K562 (cell line): ENCODE data around the gene KRTAP10-4. TPM values are rescaled to one million over a fixed set of nuclear protein-coding genes. Genes with fewer than 3 reads are reported as not detected.

Source experiments
- ARID2 ChIP-seq: fragments of 450-650 bp; IDR thresholded peaks from 2 replicates; pipeline ENCODE4 v1.6.1; 2017; ENCODE audit warnings: antibody characterized with exemption, mild to moderate bottlenecking
- CBFA2T3 ChIP-seq: fragments of 450-650 bp; IDR thresholded peaks from 2 replicates; pipeline ENCODE4 v1.6.1; 2017
- CCNT2 ChIP-seq: IDR thresholded peaks from 2 replicates; pipeline ENCODE4 v1.6.1; 2011; ENCODE audit warnings: borderline replicate concordance, low read depth, mild to moderate bottlenecking, moderate library complexity, mixed read lengths, low read length; ENCODE audit not compliant: insufficient read length; ENCODE audit errors: extremely low read depth
- ETV6 ChIP-seq, 3 experiments: fragments of 150-350 bp in 1 of 3; sonication (generic) in 1 of 3; formaldehyde crosslinking in 1 of 3; IDR thresholded peaks; 2 replicates each; pipeline versions ENCODE4 v1.6.1 to v1.8.0; 2014 to 2022; ENCODE audit warnings: borderline replicate concordance in 2 of 3, low read depth in 2 of 3, antibody characterized with exemption in 1 of 3, low read length in 1 of 3, mild to moderate bottlenecking in 1 of 3, missing genetic modification reagents in 1 of 3
- FUS ChIP-seq: fragments of 200-400 bp; formaldehyde crosslinking; optimal IDR thresholded peaks from 2 replicates; pipeline ENCODE3; 2017; ENCODE audit warnings: low read depth, low read length
- GABPB2 ChIP-seq: fragments of 250-450 bp; sonication (Bioruptor Pico); conservative IDR thresholded peaks from 2 replicates; pipeline ENCODE4 v1.5.1; 2021; ENCODE audit warnings: mild to moderate bottlenecking
- L3MBTL2 ChIP-seq: fragments of 450-650 bp; IDR thresholded peaks from 2 replicates; pipeline ENCODE4 v1.6.1; 2016; ENCODE audit warnings: mild to moderate bottlenecking, moderate library complexity
- MBD1 ChIP-seq: fragments of 250-450 bp; sonication (Bioruptor Pico); IDR thresholded peaks from 2 replicates; pipeline ENCODE4 v1.8.0; 2022; ENCODE audit warnings: inconsistent platforms
- MBD2 ChIP-seq: sonication (generic); IDR thresholded peaks from 2 replicates; pipeline ENCODE4 v1.6.1; 2016; ENCODE audit warnings: low read depth, borderline replicate concordance
- MEF2D ChIP-seq: conservative IDR thresholded peaks from 2 replicates; pipeline ENCODE4 v1.6.1; 2016; ENCODE audit warnings: low read depth, missing genetic modification characterization, missing compliant biosample characterization
- MTA3 ChIP-seq: fragments of 450-650 bp; formaldehyde crosslinking; IDR thresholded peaks from 2 replicates; pipeline ENCODE4 v1.6.1; 2017; ENCODE audit warnings: mild to moderate bottlenecking, borderline replicate concordance
- NCOA1 ChIP-seq: fragments of 450-650 bp; IDR thresholded peaks from 2 replicates; pipeline ENCODE4 v1.6.1; 2016; ENCODE audit warnings: low read depth
- NR1H2 ChIP-seq: sonication (generic); formaldehyde crosslinking; IDR thresholded peaks from 2 replicates; pipeline ENCODE4 v1.4.0; 2020; ENCODE audit warnings: mild to moderate bottlenecking, missing genetic modification reagents
- NR2C2 ChIP-seq, 2 experiments: fragments of 200-800 bp in 1 of 2; sonication (Bioruptor generic) in 1 of 2; sonication (generic) in 1 of 2; formaldehyde crosslinking in 1 of 2; IDR thresholded peaks; 2 replicates each; pipeline versions ENCODE4 v1.6.1 to v1.8.0; 2016 to 2022; ENCODE audit warnings: mild to moderate bottlenecking in 1 of 2, missing compliant biosample characterization in 1 of 2, missing genetic modification characterization in 1 of 2, missing genetic modification reagents in 1 of 2
- PTTG1 ChIP-seq: fragments of 450-650 bp; IDR thresholded peaks from 2 replicates; pipeline ENCODE4 v1.6.1; 2016; ENCODE audit warnings: low read depth, mild to moderate bottlenecking, missing genetic modification characterization, missing compliant biosample characterization
- RBM39 ChIP-seq: fragments of 200-400 bp; formaldehyde crosslinking; optimal IDR thresholded peaks from 2 replicates; pipeline ENCODE3; 2018; ENCODE audit warnings: low read depth, low read length
- SP2 ChIP-seq: IDR thresholded peaks from 2 replicates; pipeline ENCODE4 v1.6.1; 2011; ENCODE audit warnings: mild to moderate bottlenecking, low read depth, low read length, moderate library complexity; ENCODE audit not compliant: poor library complexity, severe bottlenecking; ENCODE audit errors: extremely low read depth
- STAT5A ChIP-seq: IDR thresholded peaks from 2 replicates; pipeline ENCODE4 v1.6.1; 2012; ENCODE audit warnings: low read length, inconsistent platforms, borderline replicate concordance
- SUPT5H ChIP-seq: fragments of 450-650 bp; IDR thresholded peaks from 2 replicates; pipeline ENCODE4 v1.6.1; 2016
- XRCC5 ChIP-seq: fragments of 200-400 bp; formaldehyde crosslinking; IDR thresholded peaks from 2 replicates; pipeline ENCODE4 v1.6.1; 2017; ENCODE audit warnings: low read depth, mild to moderate bottlenecking, low read length
- ZFPM2 ChIP-seq: fragments of 250-450 bp; sonication (Bioruptor Pico); IDR thresholded peaks from 2 replicates; pipeline ENCODE4 v1.5.1; 2022; ENCODE audit warnings: mild to moderate bottlenecking
- ZNF277 ChIP-seq: fragments of 250-450 bp; sonication (Bioruptor Pico); IDR thresholded peaks from 2 replicates; pipeline ENCODE4 v1.8.0; 2022; ENCODE audit warnings: inconsistent platforms, mild to moderate bottlenecking, moderate library complexity, borderline replicate concordance
- ZNF3 ChIP-seq: fragments of 250-450 bp; sonication (Bioruptor Pico); IDR thresholded peaks from 2 replicates; pipeline ENCODE4 v1.5.0; 2021; ENCODE audit warnings: mild to moderate bottlenecking, moderate library complexity
- polyA plus RNA-seq, 8 experiments: library from polyadenylated mRNA; depleted of rRNA in 4 of 8; stranded (reverse) in 5 of 8; unstranded in 3 of 8; fragments of >200 nt; fragmentation: Nextera tagmentation in 2 of 8; fragmentation: Illumina TruSeq in 1 of 8; extraction: Ambion mirVana in 2 of 8; extraction: Trizol in 1 of 8; gene quantifications; 2 replicates each; pipeline versions ENCODE4 v1.2.1 to v1.2.3, GENCODE V29; 2011 to 2014; ENCODE audit warnings: inconsistent platforms in 1 of 8, missing spikeins in 1 of 8
- total RNA-seq, 7 experiments: library from RNA; depleted of rRNA in 6 of 7; stranded (reverse); fragments of >200 nt in 6 of 7; fragmentation: Illumina TruSeq in 2 of 7; extraction: Trizol in 2 of 7; gene quantifications; 2 replicates each; pipeline versions ENCODE4 v1.2.1 to v1.2.3, GENCODE V29; 2011 to 2021; ENCODE audit warnings: low replicate concordance in 1 of 7

Gene KRTAP10-4
- total and polyA plus RNA-seq, 9 of the 15 experiments (the other 6 are each of a cell fraction or from before 2014, with no cell fraction given) = not detected

GRCh38 chr21:44593598-44594405 lies 20.3 kb downstream of the KRTAP10-4 start (continued):
- peak; percentile 55 for TF ChIP-seq PTTG1 (tag)
- no peak for TF ChIP-seq GABPB2 (CRISPR knock-in tag)
- TF ChIP-seq XRCC5 = no peak
- no peak for TF ChIP-seq ZNF277 (CRISPR knock-in tag)
- TF ChIP-seq NR1H2 (CRISPR knock-in tag) = peak; percentile 78; the same call in 1 of the 2 replicates
- TF ChIP-seq ETV6 (IDR thresholded peaks at IDR 0.05; ENCODE audit: borderline replicate concordance in 1 of 2, low read depth in 2 of 2, low read length in 1 of 2) = no peak
- TF ChIP-seq ETV6 (CRISPR knock-in tag; IDR thresholded peaks at IDR 0.05; ENCODE audit: borderline replicate concordance) = no peak
- TF ChIP-seq FUS = no peak
- peak; percentile 91 for TF ChIP-seq NCOA1
- 0 out of 2 replicates have a peak, but pooled peaks have one; percentile 29 for TF ChIP-seq MBD2
- peak; percentile 90 for TF ChIP-seq L3MBTL2
- TF ChIP-seq ARID2 = no peak
- TF ChIP-seq SUPT5H = no peak
- peak; percentile 57; the same call in 1 of the 2 replicates for TF ChIP-seq STAT5A
- peak; percentile 97 for TF ChIP-seq CBFA2T3
- TF ChIP-seq MTA3 = peak; percentile 86
- TF ChIP-seq NR2C2 (CRISPR knock-in tag; IDR thresholded peaks at IDR 0.05) = no peak
- TF ChIP-seq NR2C2 (tag; IDR thresholded peaks at IDR 0.05) = peak; percentile 81
- no peak for TF ChIP-seq ZNF3 (CRISPR knock-in tag)
- TF ChIP-seq ZFPM2 (CRISPR knock-in tag) = peak; percentile 43; the same call in 1 of the 2 replicates
- TF ChIP-seq RBM39 = no peak
- TF ChIP-seq MEF2D (tag) = peak; percentile 79
- TF ChIP-seq MBD1 (CRISPR knock-in tag) = no peak
- no peak for TF ChIP-seq SP2
- TF ChIP-seq CCNT2 = peak; percentile 41
